Endothelial cell of umbilical vein (primary cell): Measurements from ENCODE around the gene PPP1R2C. TPM values are rescaled to one million over a fixed set of nuclear protein-coding genes. Genes with fewer than 3 reads are reported as not detected.

Experiments
- BruUV-seq: library from RNA; stranded (reverse); fragments of 400-500 nt; replicated peaks from 2 replicates; lab custom pipeline; 2021; lab: Mats Ljungman, UMichigan
- CTCF ChIA-PET: fragments of 300-600, 350-600 bp; sonication (Branson Sonifier 250); formaldehyde crosslinking; loops from one replicate; lab custom pipeline; 2021; ENCODE audit warnings: antibody characterized with exemption, inconsistent platforms; lab: Charles Lee
- POLR2A ChIA-PET: fragments of 300-600, 350-600 bp; sonication (Branson Sonifier 250); formaldehyde crosslinking; loops from one replicate; lab custom pipeline; 2021; ENCODE audit warnings: antibody characterized with exemption, inconsistent platforms; lab: Charles Lee
- DNase-seq: peaks from one replicate; pipeline ENCODE4 v3.0.0-alpha.2; 2011; ENCODE audit warnings: low read depth, low spot score
- FAIRE-seq: peaks from 2 replicates; lab custom pipeline; 2011; peaks lifted over from hg19 to GRCh38; lab: Jason Lieb, UNC
- H2AFZ ChIP-seq: 2 replicates; pipeline ENCODE4 v1.6.0; 2012; ENCODE audit warnings: low read depth, low read length, control low read depth, inconsistent platforms
- H3K27ac ChIP-seq: 2 replicates; pipeline ENCODE4 v1.5.1; 2011; ENCODE audit warnings: low read depth, mild to moderate bottlenecking, control low read depth, low read length, moderate library complexity; ENCODE audit not compliant: insufficient read depth
- H3K27me3 ChIP-seq, 2 experiments: 2 replicates each; pipeline versions ENCODE4 v1.6.0 to v1.6.1; 2011; ENCODE audit warnings: low read length in 2 of 2, mixed read lengths in 1 of 2; ENCODE audit not compliant: control insufficient read depth in 2 of 2, insufficient read depth in 2 of 2
- H3K36me3 ChIP-seq, 2 experiments: 2 replicates in 1 of 2; 3 replicates in 1 of 2; pipeline ENCODE4 v1.5.1; 2011; ENCODE audit warnings: low read length in 2 of 2, mild to moderate bottlenecking in 1 of 2, moderate library complexity in 1 of 2; ENCODE audit not compliant: control insufficient read depth in 2 of 2, insufficient read depth in 2 of 2; ENCODE audit errors: extremely low read depth in 1 of 2
- H3K4me1 ChIP-seq: 3 replicates; pipeline ENCODE4 v1.5.1; 2011; ENCODE audit warnings: mild to moderate bottlenecking, low read length; ENCODE audit not compliant: control insufficient read depth, insufficient read depth; ENCODE audit errors: extremely low read depth
- H3K4me2 ChIP-seq: 2 replicates; pipeline ENCODE4 v1.6.1; 2011; ENCODE audit warnings: low read length, control low read depth, mixed read lengths; ENCODE audit not compliant: insufficient read depth
- H3K4me3 ChIP-seq, 3 experiments: fragments of 200-600 bp in 1 of 3; sonication (generic), shearing (Covaris generic) in 1 of 3; replicated peaks in 1 of 3; 2 replicates each; pipeline ENCODE4 v1.5.1; 2011 to 2016; ENCODE audit warnings: control low read depth in 3 of 3, low read length in 3 of 3, mild to moderate bottlenecking in 2 of 3, inconsistent platforms in 1 of 3, low read depth in 1 of 3, moderate library complexity in 1 of 3; ENCODE audit not compliant: insufficient read depth in 1 of 3
- H3K79me2 ChIP-seq: 2 replicates; pipeline ENCODE4 v1.6.0; 2012; ENCODE audit warnings: low read length, inconsistent platforms; ENCODE audit not compliant: control insufficient read depth, insufficient read depth
- H3K9ac ChIP-seq: replicated peaks from 2 replicates; pipeline ENCODE3; 2011; ENCODE audit warnings: low read length, control low read depth; ENCODE audit not compliant: insufficient read depth; ENCODE audit errors: extremely low read depth
- H3K9me1 ChIP-seq: replicated peaks from 3 replicates; pipeline ENCODE4 v1.6.0; 2011; ENCODE audit warnings: mild to moderate bottlenecking, low read length; ENCODE audit not compliant: control insufficient read depth, insufficient read depth; ENCODE audit errors: extremely low read depth
- H3K9me3 ChIP-seq: replicated peaks from 2 replicates; pipeline ENCODE4 v1.5.1; 2012; ENCODE audit warnings: low read length, inconsistent platforms; ENCODE audit not compliant: control insufficient read depth, insufficient read depth
- H4K20me1 ChIP-seq: replicated peaks from 2 replicates; pipeline ENCODE3; 2011; ENCODE audit warnings: mild to moderate bottlenecking, low read length; ENCODE audit not compliant: control insufficient read depth, insufficient read depth; ENCODE audit errors: extremely low read depth
- EZH2 ChIP-seq: IDR thresholded peaks from 2 replicates; pipeline ENCODE4 v1.6.1; 2012; ENCODE audit warnings: borderline replicate concordance, low read depth, mild to moderate bottlenecking, moderate library complexity, low read length, inconsistent platforms; ENCODE audit not compliant: severe bottlenecking
- FOS ChIP-seq: IDR thresholded peaks from 2 replicates; pipeline ENCODE4 v1.6.1; 2011; ENCODE audit warnings: mild to moderate bottlenecking, low read length, moderate library complexity, borderline replicate concordance; ENCODE audit not compliant: insufficient read depth
- GATA2 ChIP-seq: IDR thresholded peaks from 2 replicates; pipeline ENCODE4 v1.7.0; 2011; ENCODE audit warnings: low read depth, mild to moderate bottlenecking, moderate library complexity, mixed read lengths, low read length; ENCODE audit not compliant: insufficient read length, insufficient read depth
- JUN ChIP-seq: IDR thresholded peaks from 2 replicates; pipeline ENCODE4 v1.6.1; 2011; ENCODE audit warnings: borderline replicate concordance, low read depth; ENCODE audit not compliant: insufficient read length, insufficient read depth
- MYC ChIP-seq: IDR thresholded peaks from one replicate; pipeline ENCODE4 v1.6.1; 2011; ENCODE audit warnings: mild to moderate bottlenecking, low read depth, low read length
- POLR2A ChIP-seq: IDR thresholded peaks from 2 replicates; pipeline ENCODE4 v1.6.1; 2012; ENCODE audit warnings: low read depth, mild to moderate bottlenecking, control low read depth, low read length
- POLR2AphosphoS5 ChIP-seq: IDR thresholded peaks from 2 replicates; pipeline ENCODE4 v1.6.1; 2012; ENCODE audit warnings: low read depth, mild to moderate bottlenecking, control low read depth, low read length, moderate library complexity; ENCODE audit not compliant: insufficient read depth
- dilution Hi-C: fragments of 300-500 bp; cut with MboI; formaldehyde crosslinking; loops from one replicate; pipeline ENCODE4 v1.15.0; 2019; ENCODE audit warnings: low sequenced_read_pairs; ENCODE audit not compliant: extremely low pct_ligation_motif_present
- intact Hi-C: fragments of 100-400 bp; cut with micrococcal nuclease; formaldehyde crosslinking; loops from one replicate; pipeline ENCODE4 v1.10.0; 2022
- polyA plus RNA-seq, 4 experiments: library from polyadenylated mRNA; depleted of rRNA in 3 of 4; stranded (reverse) in 3 of 4; unstranded in 1 of 4; fragments of >200 nt; gene quantifications; 2 replicates each; pipeline versions ENCODE4 v1.2.1 to v1.2.3, GENCODE V29; 2011 to 2012; ENCODE audit warnings: missing spikeins in 1 of 4
- total RNA-seq: library from RNA; stranded (reverse); gene quantifications from 2 replicates; pipeline ENCODE4 v1.2.3, GENCODE V29; 2021
- TF ChIP-seq, protein P1 (sequence below), 2 donors: IDR thresholded peaks; 1 replicate in 1 of 2; 2 replicates in 1 of 2; pipeline ENCODE4 v1.5.1; 2011; ENCODE audit warnings: low read length in 2 of 2, mild to moderate bottlenecking in 2 of 2, moderate library complexity in 2 of 2, control low read depth in 1 of 2, inconsistent platforms in 1 of 2, low read depth in 1 of 2; ENCODE audit not compliant: insufficient read depth in 1 of 2; ENCODE audit errors: extremely low read depth in 1 of 2
- TF ChIP-seq, protein P2 (sequence below): IDR thresholded peaks from 2 replicates; pipeline ENCODE4 v1.6.1; 2011; ENCODE audit not compliant: insufficient read depth, insufficient read length

The PPP1R2C gene
- total and polyA plus RNA-seq, 2 donors (not counting 3 experiments of a cell fraction or from before 2014, with no cell fraction given): not detected

DNA sequence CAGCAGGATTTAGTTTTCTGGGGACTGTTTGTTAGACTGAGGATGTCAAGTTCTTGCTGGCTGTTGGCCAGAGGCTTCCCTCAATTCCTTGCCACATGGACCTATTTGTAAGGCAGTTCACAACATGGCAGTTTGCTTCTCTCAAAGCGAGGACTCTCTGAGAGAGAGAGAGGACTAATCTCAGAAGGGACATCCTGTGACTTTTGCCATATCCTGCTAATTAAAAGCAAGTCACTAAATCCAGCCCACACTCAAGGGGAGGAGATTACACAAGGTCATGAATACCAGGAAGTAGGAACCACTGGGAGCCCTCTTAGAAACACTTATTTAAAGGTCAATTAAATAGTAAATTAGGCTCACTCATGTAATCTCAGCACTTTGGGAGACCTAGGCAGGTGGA lies 38.2 kb downstream of the PPP1R2C start:
- dilution Hi-C loops: no loop called here
- Histone ChIP-seq H3K27ac (no peak overlapping the region), H3K9me3 (no peaks in the 10 kb centered on the region), H3K4me3 (no peak overlapping the region), H2AFZ (peak overlapping the region; percentile 6), H3K27me3 (no peaks in the 10 kb centered on the region), H3K4me2 (no peak overlapping the region), H3K36me3 (no peaks in the 10 kb centered on the region), H3K9ac (peak overlapping the region; percentile 23), H3K79me2 (no peaks in the 10 kb centered on the region), H3K9me1 (no peaks in the 10 kb centered on the region), H4K20me1 (no peaks in the 10 kb centered on the region), H3K4me1 (peaks cover 6% of the 10 kb centered on the region)
- FAIRE-seq: no peak
- no peak for DNase-seq
- CTCF ChIA-PET: interaction anchor here (1.3 kb wide), 1 partner anchor 24 kb away, joined by 3 read pairs; no protein-coding TSS in a partner anchor
- POLR2A ChIA-PET: no interaction called here
- intact Hi-C loops: no loop called here
- no TSS peak for BruUV-seq
- no peak for TF ChIP-seq JUN
- no peak for TF ChIP-seq EZH2
- TF ChIP-seq, protein P1, sequence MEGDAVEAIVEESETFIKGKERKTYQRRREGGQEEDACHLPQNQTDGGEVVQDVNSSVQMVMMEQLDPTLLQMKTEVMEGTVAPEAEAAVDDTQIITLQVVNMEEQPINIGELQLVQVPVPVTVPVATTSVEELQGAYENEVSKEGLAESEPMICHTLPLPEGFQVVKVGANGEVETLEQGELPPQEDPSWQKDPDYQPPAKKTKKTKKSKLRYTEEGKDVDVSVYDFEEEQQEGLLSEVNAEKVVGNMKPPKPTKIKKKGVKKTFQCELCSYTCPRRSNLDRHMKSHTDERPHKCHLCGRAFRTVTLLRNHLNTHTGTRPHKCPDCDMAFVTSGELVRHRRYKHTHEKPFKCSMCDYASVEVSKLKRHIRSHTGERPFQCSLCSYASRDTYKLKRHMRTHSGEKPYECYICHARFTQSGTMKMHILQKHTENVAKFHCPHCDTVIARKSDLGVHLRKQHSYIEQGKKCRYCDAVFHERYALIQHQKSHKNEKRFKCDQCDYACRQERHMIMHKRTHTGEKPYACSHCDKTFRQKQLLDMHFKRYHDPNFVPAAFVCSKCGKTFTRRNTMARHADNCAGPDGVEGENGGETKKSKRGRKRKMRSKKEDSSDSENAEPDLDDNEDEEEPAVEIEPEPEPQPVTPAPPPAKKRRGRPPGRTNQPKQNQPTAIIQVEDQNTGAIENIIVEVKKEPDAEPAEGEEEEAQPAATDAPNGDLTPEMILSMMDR (IDR thresholded peaks at IDR 0.05; ENCODE audit: extremely low read depth in 1 of 2, insufficient read depth in 1 of 2, low read depth in 1 of 2, low read length in 2 of 2): no peak
- no peak for TF ChIP-seq POLR2AphosphoS5
- no peak for TF ChIP-seq GATA2
- TF ChIP-seq MYC: no peak
- no peak for TF ChIP-seq POLR2A
- TF ChIP-seq, protein P2, sequence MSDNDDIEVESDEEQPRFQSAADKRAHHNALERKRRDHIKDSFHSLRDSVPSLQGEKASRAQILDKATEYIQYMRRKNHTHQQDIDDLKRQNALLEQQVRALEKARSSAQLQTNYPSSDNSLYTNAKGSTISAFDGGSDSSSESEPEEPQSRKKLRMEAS: no peak
- TF ChIP-seq FOS: no peak
